NCI-H69 (cell line): ENCODE results near the gene AP1M1.
"Not testable (repeated sequence)": the region's sequence is repeated elsewhere in the genome, so short reads cannot be mapped to it uniquely, and the experiment has no call there.

ENCODE experiments used
- DNase-seq: peaks from one replicate; lab custom pipeline; 2025; lab: John Stamatoyannopoulos, UW

The AP1M1 gene

DNA sequence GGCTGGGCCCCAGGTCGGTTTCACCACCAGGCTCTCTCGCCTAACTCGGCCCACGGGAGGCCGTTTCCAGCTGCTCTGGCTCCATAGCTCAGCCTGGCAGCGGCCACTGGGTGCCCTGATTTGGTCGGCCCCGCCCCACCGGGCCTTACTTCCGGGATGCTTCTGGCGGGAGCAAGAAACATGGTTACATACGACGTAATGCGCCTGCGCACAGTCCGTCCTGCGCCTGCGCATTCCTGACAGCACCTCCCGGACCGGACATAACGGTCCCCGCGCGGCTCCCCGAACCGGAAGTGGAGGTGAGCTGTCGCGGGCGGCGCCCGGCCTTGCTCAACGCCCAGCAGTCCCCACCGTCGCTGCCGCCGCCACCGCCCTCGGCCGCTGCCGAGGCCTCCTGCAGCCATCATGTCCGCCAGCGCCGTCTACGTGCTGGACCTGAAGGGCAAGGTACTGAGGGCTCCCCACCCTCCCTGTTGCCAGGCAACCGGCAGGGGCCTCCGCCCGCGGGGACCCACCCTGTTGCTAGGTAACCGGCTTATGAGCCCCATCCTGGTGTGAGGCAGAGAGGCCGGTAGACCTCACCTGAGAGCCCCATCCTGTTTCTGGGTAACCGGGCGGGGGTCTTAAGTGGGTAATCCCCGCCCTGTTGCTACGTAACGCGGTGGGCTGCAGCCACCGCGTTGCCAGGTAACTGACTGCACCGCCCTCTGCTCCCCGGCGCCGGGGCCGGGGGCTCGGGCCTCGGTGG, at the start of gene AP1M1:
Gene AP1M1, plus strand, starts transcription at position 290 of the 748 bp plus-strand sequence. Its CDS starts 116 bp downstream, at position 406.
- DNase-seq, result peak; percentile 98

DNA sequence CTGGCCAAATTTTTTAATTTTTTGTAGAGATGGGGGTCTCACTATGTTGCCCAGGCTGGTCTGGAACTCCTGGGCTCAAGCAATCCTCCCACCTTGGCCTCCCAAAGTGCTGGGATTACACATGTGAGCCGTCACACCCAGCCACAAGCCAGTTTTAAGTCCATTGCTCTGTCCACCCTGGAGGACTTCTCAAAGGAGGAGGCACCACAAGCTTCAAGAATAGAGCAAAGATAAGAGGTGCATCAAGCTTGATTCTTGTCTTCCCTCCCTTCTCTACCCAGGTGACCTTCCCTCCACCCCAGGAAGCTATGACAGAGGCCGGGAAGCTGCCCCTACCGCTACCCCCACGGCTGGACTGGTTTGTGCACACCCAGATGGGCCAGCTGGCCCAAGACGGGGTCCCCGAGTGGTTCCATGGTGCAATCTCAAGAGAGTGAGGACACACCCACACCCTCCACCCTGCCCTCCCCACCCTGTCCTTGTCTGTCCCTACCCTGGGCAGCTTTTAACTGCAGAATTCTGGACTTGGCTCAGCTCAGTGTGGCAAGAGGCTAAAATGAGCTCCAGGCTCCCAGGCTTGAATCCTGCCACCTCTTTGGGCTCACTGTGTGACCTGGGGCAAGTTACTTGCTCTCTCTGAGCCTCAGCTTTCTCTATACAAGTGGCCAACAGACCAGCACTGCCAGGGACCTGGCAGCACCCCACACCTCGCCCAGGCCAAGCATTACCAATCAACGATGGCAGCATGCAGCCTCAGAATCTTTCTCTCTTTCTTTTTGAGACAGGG, 49.1 kb upstream of the AP1M1 start:
- no peak for DNase-seq

DNA sequence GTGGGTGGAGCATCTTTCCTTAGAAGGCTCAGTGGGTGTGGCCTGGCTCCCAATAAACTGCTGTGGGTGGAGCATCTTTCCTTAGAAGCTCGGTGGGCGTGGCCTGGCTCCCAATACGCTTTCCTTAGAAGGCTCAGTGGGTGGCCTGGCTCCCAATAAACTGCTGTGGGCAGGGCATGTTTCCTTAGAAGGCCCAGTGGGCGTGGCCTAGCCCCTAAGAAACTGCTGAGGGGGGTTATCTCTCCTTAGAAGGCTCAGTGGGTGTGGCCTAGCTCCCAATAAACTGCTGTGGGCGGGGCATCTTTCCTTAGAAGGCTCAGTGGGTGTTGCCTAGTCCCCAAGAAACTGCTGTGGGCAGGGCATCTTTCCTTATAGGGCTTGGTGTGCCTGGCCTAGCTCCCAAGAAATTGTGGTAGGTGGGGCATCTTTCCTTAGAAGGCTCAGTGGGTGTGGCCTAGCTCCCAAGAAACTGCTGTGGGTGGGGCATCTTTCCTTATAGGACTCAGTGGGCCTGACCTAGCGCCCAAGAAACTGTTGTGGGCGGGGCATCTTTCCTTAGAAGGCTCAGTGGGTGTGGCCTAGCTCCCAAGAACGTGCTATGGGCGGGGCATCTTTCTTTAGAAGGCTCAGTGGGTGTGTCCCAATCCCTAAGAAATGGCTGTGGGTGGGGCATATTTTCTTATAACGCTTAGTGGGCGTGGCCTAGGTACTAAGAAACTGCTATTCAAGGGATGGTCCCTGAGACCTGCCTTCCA, 44.0 kb upstream of the AP1M1 start:
- DNase-seq, result peak; percentile 42

DNA sequence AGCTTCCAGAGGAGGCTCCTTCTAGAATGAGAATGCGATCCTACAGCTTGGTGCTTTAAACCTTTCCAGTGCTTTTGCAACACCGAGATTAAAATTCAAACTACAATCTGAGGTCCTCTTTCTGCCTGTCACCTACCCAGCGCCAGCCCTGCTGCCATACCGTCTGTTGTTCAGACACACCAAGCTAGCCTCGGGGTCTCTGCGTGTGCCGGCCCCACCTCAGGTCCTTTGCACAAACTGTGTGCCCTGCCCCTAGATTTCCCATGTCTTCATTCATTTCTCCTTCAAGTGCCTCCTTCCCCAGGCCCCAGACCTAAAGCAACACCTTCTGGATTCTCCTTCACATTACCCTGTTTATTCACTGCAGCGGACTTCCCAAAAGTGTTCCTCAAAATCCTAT, 43.2 kb upstream of the AP1M1 start:
- DNase-seq, result no peak

DNA sequence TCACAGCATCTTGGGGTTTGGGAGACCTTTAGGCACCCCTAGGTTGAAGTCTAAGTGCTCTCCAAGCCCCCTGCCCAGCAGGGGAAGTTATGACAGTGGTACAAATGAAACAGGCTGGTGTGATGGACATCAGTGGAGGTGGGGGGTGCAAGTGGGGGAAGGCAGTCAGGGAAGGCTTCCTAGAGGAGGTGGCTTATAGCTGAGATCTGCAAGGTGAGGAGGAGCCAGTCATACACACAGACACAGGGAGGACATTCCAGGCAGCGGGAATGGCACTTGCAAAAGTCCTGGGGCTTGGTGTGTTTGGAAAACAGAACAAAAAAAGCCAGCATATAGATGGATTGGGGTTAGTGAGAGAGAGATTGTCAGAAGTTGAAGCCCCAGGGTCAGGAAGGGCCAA, 42.6 kb upstream of the AP1M1 start:
- no peak for DNase-seq

DNA sequence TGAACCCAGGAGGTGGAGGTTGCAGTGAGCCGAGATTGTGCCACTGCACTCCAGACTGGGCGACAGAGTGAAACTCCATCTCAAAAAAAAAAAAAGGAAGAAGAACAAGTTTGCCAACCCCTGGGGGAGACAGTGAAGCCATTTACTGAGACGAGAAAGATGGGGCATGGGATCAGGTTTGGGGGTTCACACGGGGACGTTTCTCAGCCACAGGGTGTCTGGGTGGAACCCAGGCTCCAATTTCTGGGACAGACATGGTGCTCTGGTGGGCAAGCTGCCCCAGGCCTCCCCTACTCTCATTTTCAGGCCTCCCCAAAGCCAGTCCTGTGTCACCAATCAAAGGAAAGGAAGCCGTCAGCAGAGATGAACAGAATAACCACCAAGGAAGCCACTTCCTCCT, 40.8 kb upstream of the AP1M1 start:
- no peak for DNase-seq

DNA sequence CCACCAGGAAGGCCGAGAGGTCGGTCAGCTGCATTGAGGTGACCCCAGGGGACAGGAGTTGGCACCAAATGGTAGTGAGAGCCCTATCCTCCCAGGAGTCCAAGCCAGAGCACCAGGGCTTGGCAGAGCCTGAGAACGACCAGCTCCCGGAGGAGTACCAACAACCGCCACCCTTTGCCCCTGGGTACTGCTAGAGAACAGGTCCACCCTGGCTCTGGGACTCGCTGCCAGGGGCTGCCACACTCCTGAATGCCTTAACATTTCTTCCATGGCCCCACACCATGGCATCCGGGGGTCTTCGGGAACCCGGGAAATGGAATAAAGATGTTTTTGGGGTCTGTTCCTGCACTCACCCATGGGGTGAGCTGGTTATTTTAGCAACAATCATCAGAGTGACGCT, 40.1 kb upstream of the AP1M1 start:
- DNase-seq, result no peak

DNA sequence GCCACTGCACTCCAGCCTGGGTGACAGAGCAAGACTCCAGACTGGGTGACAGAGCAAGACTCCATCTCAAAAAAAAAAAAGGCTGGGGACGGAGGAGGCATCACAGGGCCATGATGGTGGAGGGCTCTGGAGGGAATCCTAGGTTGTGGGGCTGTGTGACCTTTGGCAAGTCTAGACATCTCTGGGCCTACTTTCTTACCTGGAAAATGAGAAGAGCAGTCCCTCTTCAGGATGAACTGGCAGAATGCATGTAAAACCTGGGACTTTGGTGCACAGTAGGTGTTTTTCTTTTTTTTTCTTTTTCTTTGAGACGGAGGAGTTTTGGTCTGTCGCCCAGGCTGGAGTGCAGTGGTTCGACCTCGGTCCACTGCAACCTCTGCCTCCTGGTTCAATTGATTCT, 38.1 kb upstream of the AP1M1 start:
- DNase-seq, result no peak

DNA sequence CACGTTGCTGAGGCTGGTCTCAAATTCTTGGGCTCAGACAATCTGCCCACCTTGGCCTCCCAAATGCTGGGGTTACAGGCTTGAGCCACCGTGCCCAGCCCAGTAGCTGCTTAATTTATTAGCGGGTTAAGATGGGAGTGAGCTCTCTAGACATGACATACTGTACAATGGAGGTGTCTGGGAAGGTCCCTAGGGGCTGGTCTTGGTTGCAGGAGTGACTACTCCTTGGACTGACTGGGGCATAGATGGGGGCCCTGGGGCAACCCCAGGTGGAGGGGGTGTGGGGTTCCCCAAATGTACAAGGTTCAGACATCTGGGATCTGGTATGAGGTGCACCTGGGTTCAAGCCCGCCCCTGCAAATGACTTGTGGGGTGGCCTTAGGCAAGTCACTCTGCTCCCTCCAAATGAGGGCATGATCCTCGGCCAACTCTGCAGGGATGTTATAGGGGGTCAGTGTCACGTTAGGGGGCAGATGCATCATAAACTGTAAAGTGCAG, 37.2 kb upstream of the AP1M1 start:
- no peak for DNase-seq

DNA sequence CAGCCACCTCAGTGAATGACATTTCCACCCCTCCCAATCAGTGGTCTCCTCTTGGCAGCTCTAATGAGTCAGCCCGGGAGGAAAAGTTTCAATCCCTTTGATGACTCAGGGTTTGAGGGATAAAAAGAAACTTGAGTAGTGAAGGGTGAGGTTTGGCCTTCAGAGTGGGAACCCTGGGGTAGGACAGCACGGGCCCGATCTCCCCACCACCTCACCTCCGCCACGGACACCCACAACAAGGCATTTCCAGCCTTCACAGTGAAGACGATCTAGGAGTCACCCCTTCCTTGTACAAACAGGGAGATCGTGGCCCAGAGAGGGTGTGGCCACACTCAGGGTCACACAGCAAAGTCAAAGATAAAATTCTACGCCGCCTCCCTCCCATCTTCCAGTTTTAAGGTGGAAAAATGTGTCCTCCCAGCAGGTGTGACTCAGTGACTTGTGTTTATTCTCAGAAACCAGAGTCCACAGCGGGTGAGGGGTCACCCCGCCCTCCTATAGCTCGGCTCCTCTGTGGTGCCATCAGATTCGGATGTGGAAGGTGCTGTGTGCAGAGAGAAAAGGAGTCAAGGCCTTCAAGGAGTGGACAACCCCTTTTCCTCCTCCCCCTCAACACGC, 36.7 kb upstream of the AP1M1 start:
- DNase-seq, result no peak

DNA sequence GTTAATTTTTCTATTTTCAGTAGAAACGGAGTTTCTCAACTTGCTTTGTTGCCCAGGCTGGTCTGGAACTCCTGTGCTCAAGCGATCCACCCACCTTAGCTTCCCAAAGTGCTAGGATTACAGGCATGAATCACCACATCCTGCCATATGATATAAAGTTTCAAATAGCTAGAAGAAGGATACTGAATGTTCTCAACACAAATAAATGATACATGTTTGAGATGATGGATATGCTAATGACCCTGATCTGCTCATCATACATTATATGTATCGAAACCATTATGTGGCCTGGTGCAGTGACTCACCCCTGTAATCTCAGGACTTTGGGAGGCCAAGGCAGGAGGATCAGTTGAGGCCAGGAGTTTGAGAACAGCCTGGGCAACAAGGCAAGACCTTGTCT, 35.9 kb upstream of the AP1M1 start:
- no peak for DNase-seq

DNA sequence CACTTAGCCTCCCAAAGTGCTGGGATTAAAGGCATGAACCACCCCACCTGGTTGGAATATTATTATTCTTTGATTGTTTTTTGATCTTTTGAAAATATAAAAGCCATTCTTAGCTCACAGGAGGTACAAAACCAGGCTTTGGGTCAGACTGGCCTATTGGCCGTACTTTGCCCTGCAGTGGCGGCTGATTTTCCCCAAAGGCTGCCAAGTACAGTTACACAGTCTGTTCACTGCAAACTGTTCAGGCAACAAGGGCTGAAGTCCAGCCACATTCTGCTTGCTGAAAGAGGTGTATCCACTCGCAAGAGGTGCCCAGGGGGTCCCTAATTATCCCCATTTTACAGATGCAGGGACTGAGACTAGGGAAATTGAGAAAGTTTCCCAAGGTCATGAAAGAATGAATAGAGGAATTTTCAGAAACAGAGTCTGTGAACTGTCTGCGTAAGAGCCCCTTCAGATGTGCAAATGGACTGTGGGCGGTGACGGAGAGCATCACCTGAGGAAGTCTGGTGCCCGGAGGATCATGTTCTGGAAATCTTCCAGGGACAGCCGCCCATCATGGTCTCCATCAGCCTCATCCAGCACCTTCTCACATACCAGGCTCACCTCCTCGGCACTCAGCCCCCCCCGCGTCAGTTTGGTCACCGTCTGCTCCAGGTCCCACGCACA, 33.4 kb upstream of the AP1M1 start:
- DNase-seq, result no peak

DNA sequence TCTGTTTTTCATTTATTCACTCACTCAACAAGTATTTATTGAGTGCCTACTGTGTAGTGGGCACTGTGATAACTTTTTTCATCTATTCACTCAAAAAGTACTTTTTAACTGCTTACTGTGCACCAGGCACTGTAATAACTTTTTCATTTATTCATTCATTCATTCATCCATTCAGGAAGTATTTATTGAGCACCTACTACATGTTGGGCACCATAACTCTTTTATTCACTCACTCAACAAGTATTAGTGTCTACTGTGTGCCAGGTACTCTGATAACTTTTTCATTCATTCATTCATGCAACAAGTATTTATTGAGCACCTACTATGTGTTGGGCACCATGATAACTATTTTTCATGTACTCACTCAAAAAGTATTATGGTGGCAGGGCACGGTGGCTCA, 31.3 kb upstream of the AP1M1 start:
- DNase-seq, result no peak

DNA sequence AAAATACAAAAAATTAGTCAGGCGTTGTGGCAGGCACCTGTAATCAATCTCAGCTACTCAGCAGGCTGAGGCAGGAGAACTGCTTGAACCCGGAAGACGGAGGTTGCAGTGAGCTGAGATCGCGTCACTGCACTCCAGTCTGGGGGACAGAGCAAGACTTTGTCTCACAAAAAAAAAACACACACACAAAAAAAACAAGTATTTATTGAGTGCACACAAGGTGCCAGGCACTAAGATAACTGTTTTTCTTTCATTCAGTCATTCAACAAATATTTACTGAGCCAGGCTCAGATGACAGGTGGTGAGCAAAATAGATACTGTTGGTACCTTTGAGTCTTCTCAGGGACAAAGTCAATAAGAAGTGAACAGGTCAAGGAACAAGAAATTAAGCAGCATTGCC, 30.7 kb upstream of the AP1M1 start:
- no peak for DNase-seq

DNA sequence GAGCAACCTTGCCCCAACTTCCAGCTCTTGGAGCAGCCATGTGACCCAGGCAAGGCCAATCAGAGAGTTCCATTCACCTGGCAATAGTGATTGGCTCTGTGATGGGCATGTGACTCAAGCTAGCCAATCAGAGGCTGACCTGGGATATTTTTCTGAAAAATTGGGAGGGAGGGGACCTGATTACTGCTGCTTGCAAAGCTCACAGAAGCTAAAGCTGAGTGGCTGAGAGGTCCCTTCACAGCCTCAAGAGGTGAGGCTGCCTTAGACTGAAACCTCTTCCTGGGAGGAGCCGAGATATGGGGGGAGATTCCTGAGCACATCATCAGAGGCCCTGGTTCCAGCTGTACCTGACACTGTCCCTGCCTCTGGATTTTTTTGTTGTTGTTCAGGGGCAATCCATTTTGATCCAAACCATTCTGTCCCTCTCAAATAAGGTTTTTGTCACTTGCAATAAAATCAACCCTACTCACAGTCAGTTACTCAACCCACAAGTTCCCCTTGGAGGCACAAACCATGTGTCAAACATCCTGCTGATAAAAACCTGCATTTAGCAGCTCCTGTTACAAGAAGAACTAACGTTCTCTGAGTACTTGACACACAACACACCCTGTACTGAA, 29.1 kb upstream of the AP1M1 start:
- DNase-seq, result no peak

DNA sequence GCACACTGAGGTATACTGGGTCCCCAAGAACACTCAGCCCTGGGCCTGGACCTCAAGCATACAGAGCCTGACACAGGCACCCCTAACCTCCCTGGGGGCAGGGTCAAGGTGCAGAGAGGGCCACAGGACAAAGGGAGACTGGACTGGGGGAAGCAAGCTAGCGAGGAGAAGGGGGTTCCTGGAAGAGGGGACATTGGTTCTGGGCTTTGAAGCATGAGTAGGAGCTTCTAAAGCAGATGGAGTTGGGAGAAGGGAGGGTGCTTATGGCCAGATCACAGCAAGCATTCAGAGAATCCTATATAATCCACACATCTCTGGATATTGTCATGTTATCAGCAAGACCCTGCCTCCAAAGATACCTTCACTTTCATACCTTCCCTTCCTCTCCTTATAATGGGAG, 27.6 kb upstream of the AP1M1 start:
- no peak for DNase-seq

DNA sequence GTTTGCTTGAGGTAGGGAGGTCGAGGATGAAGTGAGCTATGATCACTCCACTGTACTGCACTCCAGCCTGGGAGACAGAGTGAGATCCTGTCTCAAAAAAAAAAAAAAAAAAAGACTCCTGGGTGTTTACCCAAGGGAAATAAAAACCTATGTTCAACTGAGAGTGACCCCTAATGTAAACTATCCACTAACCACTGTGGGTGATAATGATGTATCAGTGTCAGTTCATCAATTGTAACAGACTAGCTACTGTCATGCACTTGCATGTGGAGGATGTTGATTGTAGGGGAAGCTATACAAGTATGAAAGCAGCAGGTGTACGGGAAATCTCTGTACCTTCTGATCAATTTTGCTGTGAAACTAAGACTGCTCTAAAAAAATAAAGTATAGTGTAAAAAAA, 21.8 kb upstream of the AP1M1 start:
- DNase-seq, result no peak

DNA sequence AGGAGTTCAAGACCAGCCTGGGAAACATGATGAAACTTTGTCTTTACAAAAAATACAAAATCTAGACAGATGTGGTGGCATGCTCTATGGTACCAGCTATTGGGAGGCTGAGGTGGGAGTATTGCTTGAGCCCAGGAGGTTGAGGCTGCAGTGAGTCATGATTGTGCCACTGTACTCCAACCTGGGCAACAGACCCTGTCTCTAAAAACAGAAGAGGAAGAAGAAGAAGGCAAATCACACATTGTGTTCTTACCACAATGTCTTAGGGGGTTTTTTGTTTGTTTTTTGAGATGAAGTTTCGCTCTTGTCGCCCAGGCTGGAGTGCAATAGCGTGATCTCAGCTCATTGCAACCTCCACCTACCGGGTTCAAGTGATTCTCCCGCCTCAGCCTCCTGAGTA, 18.8 kb upstream of the AP1M1 start:
- not testable (repeated sequence) for DNase-seq

DNA sequence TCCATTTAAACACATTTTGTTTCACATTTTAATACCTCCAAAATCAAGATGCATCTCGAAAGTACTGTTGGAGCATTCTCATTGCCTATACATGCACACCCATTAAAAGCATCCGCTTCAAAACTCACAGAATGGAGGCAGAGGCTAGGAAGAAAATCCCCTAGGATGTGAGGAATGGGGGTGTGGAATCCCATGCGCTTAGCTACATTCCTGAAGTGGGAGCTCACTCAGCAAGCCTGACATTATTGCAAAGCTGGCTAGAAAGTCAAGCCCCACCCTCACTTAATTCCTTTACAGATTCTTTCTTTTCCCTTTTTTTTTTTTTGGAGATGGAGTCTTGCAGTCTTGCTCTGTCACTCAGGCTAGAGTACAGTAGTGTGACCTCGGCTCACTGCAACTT, 17.1 kb upstream of the AP1M1 start:
- no peak for DNase-seq

DNA sequence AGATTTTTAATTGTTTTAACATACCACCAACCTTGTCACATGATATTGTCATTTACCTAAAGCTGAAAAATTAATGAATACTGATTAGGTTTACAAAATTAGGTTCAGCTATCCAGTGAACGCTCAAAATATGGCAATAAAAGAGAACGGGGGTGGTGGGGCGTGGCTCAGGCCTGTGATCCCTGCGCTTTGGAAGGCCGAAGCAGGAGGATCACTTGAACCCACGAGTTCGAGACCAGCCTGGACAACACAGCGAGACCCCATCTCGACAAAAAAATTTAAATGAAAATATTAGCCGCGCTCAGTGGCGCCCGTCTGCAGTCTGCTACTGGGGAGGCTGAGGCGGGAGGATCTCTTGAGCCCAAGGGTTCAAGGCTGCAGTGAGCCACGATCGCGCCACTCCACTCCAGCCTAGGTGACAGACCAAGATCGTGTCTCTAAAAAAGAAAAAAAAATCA, 13.0 kb upstream of the AP1M1 start:
- DNase-seq, result no peak

DNA sequence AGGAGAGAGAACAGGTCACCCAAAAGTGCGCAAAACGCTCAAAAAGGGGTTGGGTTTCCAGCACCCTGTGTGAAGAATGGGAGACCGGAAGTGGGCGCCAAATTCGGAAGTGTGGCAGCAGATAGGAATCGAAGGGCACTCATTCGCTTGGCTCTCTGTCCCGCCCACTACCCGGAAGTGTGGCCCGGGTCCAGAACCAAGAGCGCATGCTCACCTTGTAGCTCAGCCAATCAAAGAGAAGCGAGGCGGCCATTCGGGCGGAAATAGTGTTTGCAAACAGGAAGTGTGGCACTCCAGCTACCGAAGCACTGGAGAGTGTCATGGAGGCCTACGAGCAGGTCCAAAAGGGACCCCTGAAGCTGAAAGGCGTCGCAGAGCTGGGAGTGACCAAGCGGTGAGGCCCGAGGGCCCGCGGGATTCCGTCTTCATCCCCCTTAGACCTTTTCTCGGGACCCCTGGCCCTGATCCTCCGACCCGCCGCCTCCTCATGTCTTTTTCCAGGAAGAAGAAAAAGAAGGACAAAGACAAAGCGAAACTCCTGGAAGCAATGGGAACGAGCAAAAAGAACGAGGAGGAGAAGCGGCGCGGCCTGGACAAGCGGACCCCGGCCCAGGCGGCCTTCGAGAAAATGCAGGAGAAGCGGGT, 12.5 kb upstream of the AP1M1 start, which contains the start of gene FAM32A:
Gene FAM32A, plus strand, starts transcription at position 288 of the 645 bp plus-strand sequence. Its CDS starts 33 bp downstream, at position 321.
- peak; percentile 99 for DNase-seq
